ENCODE measurements around the gene PLCG1.

Gene PLCG1

GRCh38 chr20:41219824-41220223 lies 82.5 kb downstream of the PLCG1 start:
- DNase-seq, result no peak

GRCh38 chr20:41221614-41222218 lies 84.4 kb downstream of the PLCG1 start:
- DNase-seq, result no peak

GRCh38 chr20:41222296-41222695 lies 85.0 kb downstream of the PLCG1 start:
- DNase-seq, result no peak

GRCh38 chr20:41222703-41223102 lies 85.4 kb downstream of the PLCG1 start:
- DNase-seq, result no peak

- no peak for DNase-seq
Measured at GRCh38 chr20:41223112-41223511, 85.8 kb downstream of the PLCG1 start.

GRCh38 chr20:41224281-41224680 lies 86.9 kb downstream of the PLCG1 start:
- DNase-seq, result no peak

GRCh38 chr20:41225091-41225490 lies 87.7 kb downstream of the PLCG1 start:
- no peak for DNase-seq

GRCh38 chr20:41226426-41226825 lies 89.1 kb downstream of the PLCG1 start:
- DNase-seq, result no peak
